GM21825 (cell line): ENCODE results near the gene CLTB.
"Not testable (repeated sequence)": the region's sequence is repeated elsewhere in the genome, so short reads cannot be mapped to it uniquely, and the experiment has no call there.

Source experiments
- ATAC-seq: cut with Tn5 transposase; IDR thresholded peaks from one replicate; pipeline ENCODE4 v1.9.1; 2021; ENCODE audit warnings: mild to moderate bottlenecking, moderate library complexity; ENCODE audit not compliant: unreplicated experiment

CLTB gene, protein sequence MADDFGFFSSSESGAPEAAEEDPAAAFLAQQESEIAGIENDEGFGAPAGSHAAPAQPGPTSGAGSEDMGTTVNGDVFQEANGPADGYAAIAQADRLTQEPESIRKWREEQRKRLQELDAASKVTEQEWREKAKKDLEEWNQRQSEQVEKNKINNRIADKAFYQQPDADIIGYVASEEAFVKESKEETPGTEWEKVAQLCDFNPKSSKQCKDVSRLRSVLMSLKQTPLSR

DNA sequence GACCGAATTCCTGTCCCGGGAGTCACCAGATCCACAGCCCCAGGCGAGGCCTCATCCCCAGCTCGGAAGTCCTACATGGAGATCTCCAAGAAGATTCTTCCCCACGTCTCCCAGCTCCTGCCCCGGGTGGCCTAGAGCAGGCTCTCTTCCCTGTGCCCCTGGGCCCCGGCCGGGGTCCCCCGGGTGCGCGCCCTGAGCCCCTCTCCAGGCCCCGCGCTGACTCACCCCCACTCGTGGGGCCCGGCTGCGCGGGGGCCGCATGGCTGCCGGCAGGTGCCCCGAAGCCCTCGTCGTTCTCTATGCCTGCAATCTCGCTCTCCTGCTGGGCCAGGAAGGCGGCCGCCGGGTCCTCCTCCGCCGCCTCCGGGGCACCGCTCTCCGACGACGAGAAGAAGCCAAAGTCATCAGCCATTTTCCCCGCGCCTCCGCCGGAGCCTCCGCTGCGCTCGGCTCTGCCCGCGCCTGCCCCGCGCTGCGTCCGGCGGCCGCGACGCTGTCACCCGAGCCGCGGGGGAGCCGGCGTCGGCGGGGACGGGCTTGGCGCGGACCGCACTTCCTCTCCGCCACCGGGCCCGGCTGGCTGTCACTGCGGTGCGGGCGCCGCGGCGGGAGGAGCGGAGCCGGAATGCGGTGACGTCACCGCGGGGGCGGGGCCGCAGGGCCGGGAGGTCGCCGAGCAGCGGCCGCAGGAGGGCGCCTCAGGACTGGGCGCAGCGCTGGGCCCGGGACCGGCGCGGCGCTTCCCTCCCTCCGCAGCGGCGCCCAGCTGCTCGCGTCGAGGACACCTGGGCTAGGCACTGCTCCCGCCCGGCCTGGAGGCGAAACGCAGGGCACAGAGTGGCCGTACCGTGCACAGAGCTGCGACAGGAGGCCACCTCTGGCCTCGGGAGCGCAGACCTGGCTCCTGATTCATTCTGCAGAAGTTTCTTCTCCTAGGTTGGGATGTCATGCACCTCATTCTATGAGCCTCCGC, at the start of gene CLTB:
Gene CLTB (minus strand): TSS at position 588 of the 973 bp plus-strand sequence. CDS start 176 bp downstream, at position 412.
- ATAC-seq: peak; percentile 93

DNA sequence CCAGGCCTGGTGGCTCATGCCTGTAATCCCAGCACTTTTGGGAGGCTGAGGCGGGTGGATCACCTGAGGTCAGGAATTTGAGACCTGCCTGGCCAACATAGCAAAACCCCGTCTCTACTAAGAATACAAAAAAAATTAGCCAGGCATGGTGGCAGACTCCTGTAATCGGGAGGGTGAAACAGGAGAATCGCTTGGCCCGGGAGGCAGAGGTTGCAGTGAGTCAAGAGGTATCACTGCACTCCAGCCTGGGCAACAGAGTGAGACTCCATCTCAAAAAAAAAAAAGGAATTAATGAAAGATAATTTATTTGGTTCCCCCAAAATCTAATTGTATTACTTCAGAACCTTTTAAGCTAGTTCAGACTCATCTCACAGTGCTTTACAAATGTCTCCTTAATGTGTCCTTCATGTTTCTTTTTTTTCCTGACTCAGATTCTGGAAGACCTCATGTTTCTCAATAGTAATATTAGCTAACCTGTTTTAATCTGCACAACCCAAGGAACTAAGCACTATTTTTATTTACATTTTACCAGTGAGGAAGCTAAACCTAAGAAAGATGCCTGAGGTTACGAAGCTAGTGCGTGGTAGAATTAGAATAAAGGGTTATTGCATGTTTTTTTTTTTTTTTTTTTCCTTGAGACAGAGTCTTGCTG, 46.9 kb upstream of the CLTB start:
- ATAC-seq: no peak

DNA sequence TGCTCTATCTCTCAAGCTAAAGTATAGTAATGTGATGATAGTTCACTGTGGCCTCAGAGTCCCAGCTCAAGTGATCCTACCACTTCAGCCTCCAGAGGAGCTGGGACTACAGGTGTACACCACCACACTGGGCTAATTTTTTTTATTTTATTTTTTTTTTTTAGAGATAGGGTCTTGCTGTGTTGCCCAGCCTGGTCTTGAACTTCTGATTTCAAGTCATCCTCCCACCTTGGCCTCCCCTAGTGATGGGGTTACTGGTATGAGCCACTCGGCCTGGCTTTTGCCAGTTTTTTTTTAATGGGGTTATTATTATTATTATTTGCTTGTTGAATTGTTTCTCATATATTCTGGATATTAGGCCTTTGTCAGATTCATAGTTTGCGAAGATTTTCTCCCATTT, 45.0 kb upstream of the CLTB start:
- ATAC-seq: no peak

DNA sequence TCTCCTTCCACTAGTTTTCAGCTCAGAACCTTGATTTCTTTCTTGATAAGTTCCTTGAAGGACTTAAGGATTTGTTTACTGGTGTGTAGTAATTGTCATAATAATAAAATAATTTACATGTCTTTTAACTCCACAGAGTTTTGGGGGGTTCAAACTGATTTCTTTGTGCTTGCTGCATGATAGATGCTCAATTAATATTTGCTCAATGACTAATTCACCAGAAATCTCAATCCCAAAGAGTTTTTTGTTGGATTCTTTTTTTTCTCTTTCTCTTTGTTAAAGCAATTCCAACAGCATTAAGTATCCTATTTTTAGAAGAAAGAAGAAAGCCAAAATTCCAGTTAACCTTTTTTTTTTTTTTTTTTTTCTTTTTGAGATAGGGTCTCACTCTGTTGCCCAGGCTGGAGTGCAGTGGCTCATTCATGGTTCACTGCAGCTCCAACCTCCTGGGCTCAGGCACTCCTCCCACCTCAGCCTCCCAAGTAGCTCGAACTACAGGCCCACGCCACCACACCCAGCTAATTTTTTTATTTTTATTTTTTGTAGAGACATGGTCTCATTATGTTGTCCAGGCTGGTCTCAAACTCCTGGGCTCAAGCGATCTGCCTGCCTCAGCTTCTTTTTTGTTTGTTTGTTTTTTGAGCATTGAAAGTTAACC, 42.7 kb upstream of the CLTB start:
- ATAC-seq: no peak

DNA sequence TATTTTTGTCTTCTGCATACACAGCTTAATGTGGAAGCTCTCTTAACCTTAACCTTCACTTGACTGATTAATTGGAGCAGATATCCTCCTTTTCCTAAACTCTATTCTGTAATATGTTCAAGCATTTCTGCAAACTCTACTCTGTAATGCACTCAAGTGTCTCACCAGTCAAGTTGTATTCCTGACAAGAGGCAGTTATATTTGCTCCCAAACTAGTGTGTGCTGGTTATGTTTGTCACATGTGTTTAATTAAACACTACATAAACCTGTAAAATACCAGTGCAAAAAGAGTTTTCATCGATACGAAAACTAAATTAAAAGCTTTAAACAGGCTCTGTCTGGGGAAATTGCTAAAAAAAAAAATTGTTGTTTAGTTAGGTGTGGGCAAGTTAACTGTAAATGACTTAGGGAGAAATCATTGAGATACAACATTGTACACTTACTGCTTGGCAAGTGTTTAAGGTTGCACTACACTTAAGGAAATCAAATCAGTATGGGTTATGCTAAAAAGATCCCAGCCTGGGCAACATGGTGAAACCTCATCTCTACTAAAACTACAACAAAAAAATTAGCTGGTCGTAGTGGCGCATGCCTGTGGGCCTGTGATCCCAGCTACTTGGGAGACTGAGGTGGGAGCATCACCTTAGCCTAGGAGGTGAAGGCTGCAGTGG, 38.5 kb upstream of the CLTB start:
- no peak for ATAC-seq

DNA sequence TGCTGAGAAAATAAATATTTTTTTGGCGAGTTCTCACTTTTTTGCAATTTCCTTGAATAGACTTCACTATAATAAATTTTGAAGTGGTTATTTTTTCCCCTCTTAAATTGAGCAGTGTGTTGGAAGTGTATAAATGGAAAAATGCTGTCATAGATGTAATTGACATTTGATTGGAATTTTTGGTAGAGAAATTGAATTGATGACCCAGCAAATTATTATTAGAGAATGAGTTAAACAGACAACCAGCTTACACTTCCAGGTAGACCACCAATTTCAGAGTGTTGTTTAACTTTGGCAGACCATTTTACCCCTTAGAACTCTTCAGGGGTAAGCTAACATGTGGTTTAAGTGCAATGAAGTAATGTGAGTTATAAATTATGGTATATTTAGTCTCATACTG, 33.7 kb upstream of the CLTB start:
- no peak for ATAC-seq

DNA sequence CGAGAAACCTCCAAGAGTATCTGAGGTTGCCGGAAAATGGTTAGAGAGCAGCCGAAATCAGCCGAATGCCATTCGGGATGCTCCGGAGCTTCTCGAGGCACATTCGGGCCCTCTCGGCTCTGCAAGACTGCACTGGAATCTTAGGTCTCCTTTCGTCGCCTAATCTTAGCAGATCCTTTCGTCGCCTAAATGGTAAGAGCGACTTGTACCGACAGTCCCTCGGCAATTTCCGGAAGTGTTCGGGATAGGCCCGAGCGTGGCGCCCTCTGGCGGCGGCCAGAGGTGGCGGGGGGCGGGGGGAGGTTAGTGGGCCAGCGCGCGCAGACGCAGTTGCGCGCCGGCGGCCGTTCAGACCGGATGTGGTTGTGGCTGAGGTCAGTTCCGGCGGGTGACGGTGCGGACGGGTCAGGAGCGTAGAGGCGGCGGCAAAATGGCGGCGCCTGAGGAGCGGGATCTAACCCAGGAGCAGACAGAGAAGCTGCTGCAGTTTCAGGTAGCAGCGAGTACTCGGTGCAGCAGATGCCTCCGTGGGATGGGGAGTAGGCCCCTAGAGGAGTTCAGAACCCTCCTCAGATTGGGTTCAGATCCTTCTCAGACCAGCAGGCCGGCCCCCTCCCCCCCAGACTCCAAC, 31.8 kb upstream of the CLTB start, which contains the start of gene FAF2:
Gene FAF2 (plus strand): TSS at position 408 of the 631 bp plus-strand sequence. CDS start 23 bp downstream, at position 431.
- peak; percentile 94 for ATAC-seq

DNA sequence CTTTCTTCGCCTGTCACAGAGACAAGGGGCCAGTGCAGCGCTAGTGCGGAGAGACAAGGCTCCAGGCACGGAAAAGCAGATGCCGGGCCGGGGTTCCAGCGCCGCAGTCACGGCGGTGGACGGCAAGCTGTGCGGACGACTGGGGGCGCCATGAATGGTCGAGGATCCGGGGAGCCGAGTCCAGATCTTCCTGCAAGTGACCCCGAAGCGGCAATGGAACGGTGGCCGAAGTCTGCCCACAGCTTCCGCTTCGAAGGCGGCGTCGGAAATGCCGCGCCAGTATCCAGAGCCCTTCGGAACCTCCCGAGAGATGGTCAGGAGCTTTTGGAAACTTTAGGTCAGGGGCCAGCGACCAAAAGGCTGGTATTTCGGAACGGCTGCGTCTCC, 31.2 kb upstream of the CLTB start:
- ATAC-seq: peak; percentile 30

DNA sequence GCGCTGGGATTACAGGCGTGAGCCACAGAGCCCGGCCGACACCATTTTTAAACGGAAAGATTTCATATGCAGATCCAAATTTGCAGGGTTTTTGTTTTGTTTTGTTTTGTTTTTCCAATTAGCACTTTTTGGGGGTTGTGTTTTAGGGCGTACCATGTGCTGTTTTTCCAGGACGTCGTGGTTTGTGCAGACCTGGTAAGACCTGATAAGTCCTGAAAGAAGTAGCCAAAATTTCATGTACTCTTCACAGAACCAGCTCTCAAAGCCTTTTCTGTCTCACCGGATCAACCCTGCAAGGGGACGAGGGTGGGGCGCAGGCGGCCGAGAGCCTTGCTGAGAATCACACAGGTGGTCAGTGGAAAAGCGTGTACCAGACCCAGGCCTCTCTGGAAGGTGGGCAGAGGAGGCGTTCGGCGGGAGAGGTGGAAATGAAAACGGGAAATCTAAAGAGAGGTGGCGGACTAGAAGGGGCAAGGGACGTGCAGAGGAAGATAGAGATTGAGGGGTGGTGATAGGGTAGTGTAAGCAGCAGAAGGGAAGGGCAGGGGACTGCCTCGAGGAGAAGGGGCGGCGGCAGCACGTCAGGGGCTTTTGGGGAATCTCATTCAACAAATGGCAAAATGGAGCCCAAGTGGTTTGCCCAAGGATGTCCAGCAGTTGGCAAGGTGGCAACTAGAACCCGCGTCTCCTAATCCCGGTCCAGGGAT, 30.7 kb upstream of the CLTB start:
- ATAC-seq: no peak

DNA sequence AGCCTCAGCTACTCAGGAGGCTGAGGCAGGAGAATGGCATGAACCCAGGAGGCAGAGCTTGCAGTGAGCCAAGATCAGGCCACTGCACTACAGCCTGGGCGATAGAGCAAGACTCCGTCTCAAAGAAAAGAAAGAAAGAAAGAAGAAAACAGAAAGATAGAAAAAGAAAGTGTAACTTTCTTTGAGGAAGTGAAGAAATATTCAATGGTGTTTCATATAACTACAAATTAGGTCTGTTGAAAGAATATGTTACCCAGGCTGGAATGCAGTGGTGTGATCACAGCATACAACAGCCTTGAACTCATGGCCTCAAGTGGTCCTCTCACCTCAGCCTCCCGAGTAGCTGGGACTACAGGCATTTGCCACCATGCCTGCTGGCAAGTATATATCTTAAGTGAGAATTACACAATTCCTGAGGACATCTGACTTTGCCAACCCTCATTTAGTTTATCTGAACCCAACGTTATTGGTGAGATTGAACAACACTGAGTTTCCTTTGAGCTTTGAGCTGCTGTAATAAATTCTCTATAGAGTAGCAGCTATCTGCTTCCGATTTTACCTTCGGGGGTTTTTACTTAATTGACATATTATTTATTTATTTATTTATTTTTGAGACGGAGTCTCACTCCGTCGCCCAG, 29.8 kb upstream of the CLTB start:
- ATAC-seq: no peak

DNA sequence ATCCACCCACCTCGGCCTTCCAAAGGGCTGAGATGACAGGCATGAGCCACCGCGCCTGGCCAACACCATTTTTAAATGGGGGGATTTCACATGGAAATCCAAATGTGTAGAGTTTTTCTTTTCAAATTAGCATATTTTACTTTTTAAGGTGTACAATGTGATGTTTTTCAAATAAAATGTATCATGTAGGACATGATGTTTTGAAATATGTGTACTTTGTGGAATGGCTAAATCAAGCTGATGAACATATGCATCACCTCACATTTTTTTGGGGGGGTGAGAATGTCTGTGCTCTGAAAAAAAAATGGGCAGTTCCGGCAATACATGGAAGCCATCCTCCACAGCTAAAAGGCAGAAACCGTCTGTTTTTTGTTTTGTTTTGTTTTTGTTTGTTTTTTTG, 28.4 kb upstream of the CLTB start:
- ATAC-seq: no peak

DNA sequence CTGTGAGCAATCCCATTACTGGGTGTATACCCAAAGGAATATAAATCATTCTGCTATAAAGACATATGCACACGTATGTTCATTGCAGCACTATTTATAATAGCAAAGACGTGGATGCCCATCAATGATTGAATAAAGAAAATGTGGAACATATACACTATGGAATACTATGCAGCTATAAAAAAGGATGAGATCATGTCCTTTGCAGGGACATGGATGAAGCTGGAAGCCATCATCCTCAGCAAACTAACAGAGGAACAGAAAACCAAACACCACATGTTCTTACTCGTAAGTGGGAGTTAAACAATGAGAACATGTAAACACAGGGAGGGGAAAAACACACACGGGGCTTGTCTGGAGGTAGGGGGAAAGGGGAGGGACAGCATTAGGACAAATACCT, 26.6 kb upstream of the CLTB start:
- ATAC-seq: not testable (repeated sequence)

DNA sequence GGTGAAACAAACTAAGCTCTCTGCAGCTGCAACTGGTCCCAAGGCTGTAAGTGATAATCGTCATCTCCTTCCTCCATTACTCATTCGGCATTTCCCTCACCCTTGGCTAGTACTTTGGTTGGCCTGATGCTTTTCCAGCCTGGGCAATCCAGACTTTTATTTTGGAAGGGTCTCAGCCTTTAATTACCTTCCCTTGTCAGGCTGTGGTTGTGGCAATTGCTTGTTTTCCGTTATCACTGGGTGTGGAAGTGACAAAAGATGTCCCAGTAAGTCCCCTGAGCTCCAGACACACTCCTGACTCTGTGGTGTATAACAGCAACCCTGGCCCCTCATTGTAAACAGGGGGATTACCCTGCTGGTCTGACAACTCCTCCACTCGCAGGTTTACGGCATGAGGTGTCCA, 25.6 kb upstream of the CLTB start:
- ATAC-seq: no peak

DNA sequence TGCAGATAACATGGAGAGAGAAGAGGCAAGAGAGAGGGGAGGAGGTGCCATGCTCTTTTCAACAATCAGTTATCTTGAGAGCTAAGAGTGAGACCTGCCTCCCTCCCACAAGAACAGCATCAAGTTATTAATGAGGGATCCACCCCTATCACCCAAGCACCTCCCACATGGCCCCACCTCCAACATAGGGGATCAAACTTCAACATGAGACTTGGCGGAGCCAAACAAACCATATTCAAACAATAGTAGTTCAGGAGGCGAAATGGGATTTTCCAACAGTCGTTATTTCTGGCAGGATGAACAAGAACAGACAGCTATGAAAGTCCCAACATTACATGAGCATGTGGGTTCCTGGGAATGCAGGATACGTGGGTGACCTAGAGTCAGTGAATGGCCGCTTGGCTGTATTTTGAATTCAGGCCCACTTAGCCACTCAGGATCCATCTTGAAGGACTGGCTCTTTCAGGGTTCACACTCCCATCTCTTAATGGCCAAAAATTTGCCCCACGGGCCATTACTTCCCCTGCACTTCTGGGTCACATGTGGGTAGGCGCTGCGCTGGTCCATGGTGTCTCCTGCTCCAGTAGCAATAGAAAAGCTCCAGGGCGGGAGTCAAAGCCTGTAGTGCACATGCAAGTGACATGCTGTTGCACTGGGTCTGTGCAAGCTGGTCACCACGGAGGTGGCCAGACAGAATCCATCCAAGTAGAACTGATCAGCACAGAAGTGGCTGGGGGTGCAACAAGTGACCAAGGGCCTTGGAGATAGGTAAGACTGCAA, 24.8 kb upstream of the CLTB start:
- no peak for ATAC-seq

DNA sequence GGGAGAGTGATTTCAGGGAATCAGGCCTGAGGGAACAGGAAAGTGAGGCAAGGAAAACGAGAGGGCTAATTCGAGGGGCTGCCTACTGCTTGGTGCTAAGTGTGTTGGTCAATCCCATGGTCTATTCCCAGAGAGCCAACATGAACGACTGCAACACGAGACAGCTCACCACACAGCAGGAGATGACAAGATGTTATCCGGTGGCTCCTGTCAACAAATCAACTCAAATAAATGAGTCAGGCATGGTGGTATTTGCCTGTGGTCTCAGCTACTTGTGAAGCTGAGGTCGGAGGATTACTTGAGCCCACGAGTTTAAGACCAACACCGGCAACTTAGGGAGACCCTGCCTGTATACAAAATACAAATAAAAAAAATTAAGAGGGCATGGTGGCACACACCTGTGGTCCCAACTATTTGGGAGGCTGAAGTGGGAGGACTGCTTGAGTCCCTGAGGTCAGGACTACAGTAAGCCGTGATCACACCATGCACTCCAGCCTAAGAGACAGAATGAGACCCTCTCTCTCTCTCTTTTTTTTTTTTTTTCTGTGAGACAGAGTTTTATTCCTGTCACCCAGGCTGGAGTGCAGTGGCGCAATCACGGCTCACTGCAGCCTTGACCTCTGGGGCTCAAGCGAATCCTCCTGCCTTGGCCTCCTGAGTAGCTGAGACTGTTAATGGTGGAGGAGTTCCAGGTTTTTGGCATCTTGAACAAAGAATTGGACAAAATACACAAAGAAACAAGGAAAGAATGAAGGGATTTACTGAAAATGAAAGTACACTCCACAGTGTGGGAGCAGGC, 22.8 kb upstream of the CLTB start:
- no peak for ATAC-seq

DNA sequence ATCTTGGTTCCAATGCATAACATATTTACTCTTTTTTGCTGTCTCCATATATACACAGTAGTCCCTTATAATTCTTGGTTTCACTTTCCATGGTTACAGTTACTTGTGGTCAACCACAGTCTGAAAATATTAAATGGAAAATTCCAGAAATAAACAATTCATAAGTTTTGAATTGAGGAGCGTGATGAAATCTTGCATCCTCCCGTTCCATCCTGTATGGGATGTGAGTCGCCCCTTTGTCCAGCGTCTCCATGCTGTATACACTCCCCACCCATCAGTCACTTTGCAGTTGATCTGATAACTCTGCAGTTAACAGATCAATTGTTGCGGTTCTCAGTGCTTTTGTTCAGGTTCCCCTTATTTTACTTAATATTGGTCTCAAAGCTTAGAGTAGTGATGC, 20.3 kb upstream of the CLTB start:
- no peak for ATAC-seq

DNA sequence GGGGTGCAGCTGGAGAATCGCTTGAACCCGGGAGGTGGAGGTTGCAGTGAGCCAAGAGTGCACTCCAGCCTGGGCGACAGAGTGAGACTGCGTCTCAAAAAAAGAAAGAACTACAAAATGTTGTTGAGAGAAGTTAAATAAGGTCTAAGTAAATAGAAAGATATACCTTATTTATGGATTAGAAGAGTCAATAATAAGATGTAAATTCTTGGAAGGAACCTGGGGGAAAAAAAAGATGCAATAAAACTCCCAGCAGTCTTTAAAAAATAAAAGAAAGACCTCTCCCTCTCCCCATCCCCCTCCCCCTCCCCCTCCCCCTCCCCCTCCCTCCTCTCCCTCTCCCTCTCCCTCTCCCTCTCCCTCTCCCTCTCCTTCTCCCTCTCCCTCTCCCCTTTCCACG, 16.4 kb upstream of the CLTB start:
- ATAC-seq: no peak
